Transverse colon (tissue), 4 donors: ENCODE results near the gene KCNE4. TPM values are rescaled to one million over a fixed set of nuclear protein-coding genes. Genes with fewer than 3 reads are reported as not detected.

ENCODE experiments used
- DNase-seq: peaks from one replicate; pipeline ENCODE4 v3.0.0-alpha.2; 2019
- H3K27ac ChIP-seq, 4 donors: fragments of 200-600 bp; sonication (generic); 2 replicates each; pipeline ENCODE4 v1.5.1; 2016 to 2018; ENCODE audit warnings: inconsistent platforms in 4 of 4
- H3K27me3 ChIP-seq: fragments of 200-600 bp; sonication (generic); 2 replicates; pipeline ENCODE4 v1.5.1; 2017; ENCODE audit warnings: inconsistent platforms
- H3K36me3 ChIP-seq, 4 donors: fragments of 200-600 bp; sonication (generic); 2 replicates each; pipeline ENCODE4 v1.5.1; 2017 to 2019; ENCODE audit warnings: inconsistent platforms in 4 of 4
- H3K4me1 ChIP-seq, 4 donors: fragments of 200-600 bp; sonication (generic); 2 replicates each; pipeline ENCODE4 v1.5.1; 2017 to 2020; ENCODE audit warnings: inconsistent platforms in 4 of 4
- H3K4me3 ChIP-seq, 4 donors: fragments of 200-600 bp; sonication (generic); 1 replicate in 1 of 4; 2 replicates in 3 of 4; pipeline versions ENCODE4 v1.5.1 to v1.6.1; 2017 to 2019; ENCODE audit warnings: inconsistent platforms in 4 of 4
- H3K9me3 ChIP-seq, 2 donors: fragments of 200-600 bp; sonication (generic); 2 replicates each; pipeline ENCODE4 v1.5.1; 2017 to 2019; ENCODE audit warnings: inconsistent platforms in 2 of 2
- CTCF ChIP-seq, 5 experiments: fragments of 200-600 bp in 3 of 5; fragments of 450-650 bp in 2 of 5; sonication (generic) in 3 of 5; IDR thresholded peaks; 1 replicate in 2 of 5; 2 replicates in 3 of 5; pipeline ENCODE4 v1.5.1; 2016 to 2017; ENCODE audit warnings: antibody characterized with exemption in 5 of 5, inconsistent platforms in 3 of 5, mild to moderate bottlenecking in 2 of 5, moderate library complexity in 1 of 5
- EP300 ChIP-seq: sonication (generic); formaldehyde crosslinking; IDR thresholded peaks from one replicate; pipeline ENCODE4 v1.6.1; 2017; ENCODE audit warnings: antibody characterized with exemption, low read depth
- POLR2A ChIP-seq: fragments of 450-650 bp; IDR thresholded peaks from one replicate; pipeline ENCODE4 v1.6.1; 2016; ENCODE audit warnings: antibody characterized with exemption, mild to moderate bottlenecking, moderate library complexity
- POLR2AphosphoS5 ChIP-seq, 3 donors: sonication (generic); formaldehyde crosslinking; IDR thresholded peaks; one replicate each; pipeline ENCODE4 v1.6.1; 2016; ENCODE audit warnings: antibody characterized with exemption in 3 of 3
- WGBS, 2 donors: methylation state at CpG; one replicate each; pipeline ENCODE4 v1.1.5; 2018; ENCODE audit warnings: low coverage in 1 of 2; 5-methylcytosine and 5-hydroxymethylcytosine counted together
- in situ Hi-C, 4 donors: fragments of 200-750 bp; cut with MboI; loops; one replicate each; pipeline versions ENCODE4 v1.15.0 to v1.15.1; 2017; ENCODE audit warnings: low sequenced_read_pairs in 3 of 4, low pct_ligation_motif_present in 1 of 4, low pct_unique_long_range_greater_than_20kb in 1 of 4
- intact Hi-C: fragments of 100-400 bp; cut with DNase I; formaldehyde crosslinking; loops from one replicate; pipeline ENCODE4 v1.15.1; 2023; ENCODE audit warnings: low total_unique reads
- total RNA-seq, 4 donors: library from RNA; depleted of rRNA; stranded (reverse); fragments of >200 nt; gene quantifications; one replicate each; pipeline ENCODE4 v1.1.0, GENCODE V29; 2016

The KCNE4 gene
- total RNA-seq, 4 donors from 2014 or later = 0.79 to 4.6 (median 1.7) TPM

- no peak for DNase-seq
- H3K27me3 ChIP-seq = no peaks in the 10 kb centered on the region
- in situ Hi-C loops (no loop called here), intact Hi-C loops (no loop called here)
- 89% methylated on average over 12 of the region's 12 CpGs; no CpG with 5 or more reads in 1 of the 2 donors for WGBS, 2 donors
- H3K4me3 ChIP-seq = no peak overlapping the region
- H3K4me1 ChIP-seq = peaks cover 0 to 17% (median 9%) of the 10 kb centered on the region in 4 donors
- H3K36me3 ChIP-seq = no peaks in the 10 kb centered on the region
- no peaks in the 10 kb centered on the region for H3K9me3 ChIP-seq
- H3K27ac ChIP-seq = no peak overlapping the region
- no peak for TF ChIP-seq CTCF (IDR thresholded peaks at IDR 0.05)
- no peak for TF ChIP-seq EP300
- TF ChIP-seq POLR2A = no peak
- no peak for TF ChIP-seq POLR2AphosphoS5 (IDR thresholded peaks at IDR 0.05)
Measured at GRCh38 chr2:223044092-223044836, 7.7 kb upstream of the KCNE4 start.

- intact Hi-C loops (no loop called here), in situ Hi-C loops (no loop called here)
Measured at GRCh38 chr2:223044916-223045700, 6.9 kb upstream of the KCNE4 start.

GRCh38 chr2:223046470-223047040 is 5.4 kb upstream of the KCNE4 start:
- no peak for TF ChIP-seq POLR2AphosphoS5 (IDR thresholded peaks at IDR 0.05)
- no peak for TF ChIP-seq POLR2A
- TF ChIP-seq CTCF (IDR thresholded peaks at IDR 0.05) = no peak
- no peak for TF ChIP-seq EP300
- Histone ChIP-seq H3K4me3 (no peak overlapping the region), H3K9me3 (no peaks in the 10 kb centered on the region), H3K36me3 (no peaks in the 10 kb centered on the region), H3K4me1 (peaks cover 0 to 27% (median 14%) of the 10 kb centered on the region in 4 donors), H3K27me3 (no peaks in the 10 kb centered on the region), H3K27ac (peak overlapping the region; percentile 9 to 69 (median 51))
- 71% methylated on average over 2 of the region's 2 CpGs for WGBS, 2 donors
- in situ Hi-C loops = no loop called here
- DNase-seq = no peak
- intact Hi-C loops = no loop called here

More at GRCh38 chr2:223044916-223045700, 6.9 kb upstream of the KCNE4 start:
- no peaks in the 10 kb centered on the region for H3K9me3 ChIP-seq
- no peak for TF ChIP-seq CTCF (IDR thresholded peaks at IDR 0.05)
- TF ChIP-seq EP300 = no peak
- TF ChIP-seq POLR2A = no peak
- TF ChIP-seq POLR2AphosphoS5 (IDR thresholded peaks at IDR 0.05) = no peak
- H3K27me3 ChIP-seq = no peaks in the 10 kb centered on the region
- no peak overlapping the region for H3K4me3 ChIP-seq
- WGBS, 2 donors = 87 to 90% methylated on average over 4 to 5 of the region's 5 CpGs
- peaks cover 0 to 19% (median 9%) of the 10 kb centered on the region in 4 donors for H3K4me1 ChIP-seq
- no peaks in the 10 kb centered on the region for H3K36me3 ChIP-seq
- no peak overlapping the region for H3K27ac ChIP-seq
- DNase-seq = no peak

- H3K27ac ChIP-seq = peak overlapping the region; percentile 9 to 69 (median 51)
- TF ChIP-seq POLR2A = no peak
- TF ChIP-seq POLR2AphosphoS5 (IDR thresholded peaks at IDR 0.05) = no peak
- no peak for TF ChIP-seq CTCF (IDR thresholded peaks at IDR 0.05)
- no peak for TF ChIP-seq EP300
- intact Hi-C loops (no loop called here), in situ Hi-C loops (no loop called here)
- H3K9me3 ChIP-seq = no peaks in the 10 kb centered on the region
- no peak overlapping the region for H3K4me3 ChIP-seq
- no peak for DNase-seq
- 64% methylated on average over 4 of the region's 4 CpGs; no CpG with 5 or more reads in 1 of the 2 donors for WGBS, 2 donors
- H3K27me3 ChIP-seq = no peaks in the 10 kb centered on the region
- H3K36me3 ChIP-seq = no peaks in the 10 kb centered on the region
- H3K4me1 ChIP-seq = peaks cover 0 to 31% (median 14%) of the 10 kb centered on the region in 4 donors
Measured at GRCh38 chr2:223047260-223047761, 4.7 kb upstream of the KCNE4 start.
